Activated CD8-positive, alpha-beta memory T cell treated with anti-CD3 and anti-CD28 coated beads, Interleukin-2, amount 50 U/mL, for 24 hours (primary cell): ENCODE results near the gene CKS2.
"Not testable (repeated sequence)": the region's sequence is repeated elsewhere in the genome, so short reads cannot be mapped to it uniquely, and the experiment has no call there.

Experiments used
- DNase-seq: peaks from one replicate; pipeline ENCODE4 v3.0.0-alpha.2; 2020; ENCODE audit errors: extremely low read depth

The CKS2 gene

GRCh38 chr9:89311346-89312221 lies 589 bp downstream of the CKS2 start:
- DNase-seq: no peak

GRCh38 chr9:89312222-89312571 lies 1.2 kb downstream of the CKS2 start:
- no peak for DNase-seq

GRCh38 chr9:89313842-89314241 lies 2.8 kb downstream of the CKS2 start:
- DNase-seq: no peak

- DNase-seq: no peak
Observed at GRCh38 chr9:89314955-89315354, 4.0 kb downstream of the CKS2 start.

- no peak for DNase-seq
Observed at GRCh38 chr9:89315482-89315881, 4.5 kb downstream of the CKS2 start.

GRCh38 chr9:89317282-89317681 lies 6.3 kb downstream of the CKS2 start:
- DNase-seq: no peak

GRCh38 chr9:89318123-89319014 lies 7.4 kb downstream of the CKS2 start, which contains the start of gene SECISBP2:
TSS of gene SECISBP2 (plus strand) at chr9:89318500. CDS start at chr9:89318577, 77 bp downstream.
- DNase-seq: peak; percentile 83

GRCh38 chr9:89319015-89319905 lies 8.3 kb downstream of the CKS2 start:
- DNase-seq: no peak

- DNase-seq: no peak
Observed at GRCh38 chr9:89323390-89323789, 12.4 kb downstream of the CKS2 start.

GRCh38 chr9:89325733-89326132 lies 14.7 kb downstream of the CKS2 start:
- no peak for DNase-seq

GRCh38 chr9:89328064-89328463 lies 17.1 kb downstream of the CKS2 start:
- no peak for DNase-seq

- no peak for DNase-seq
Observed at GRCh38 chr9:89329917-89330316, 18.9 kb downstream of the CKS2 start.

GRCh38 chr9:89330513-89330912 lies 19.5 kb downstream of the CKS2 start:
- DNase-seq: no peak

- DNase-seq: no peak
Observed at GRCh38 chr9:89339807-89340206, 28.8 kb downstream of the CKS2 start.

- DNase-seq: no peak
Observed at GRCh38 chr9:89340332-89340731, 29.3 kb downstream of the CKS2 start.

GRCh38 chr9:89342213-89342612 lies 31.2 kb downstream of the CKS2 start:
- DNase-seq: no peak

GRCh38 chr9:89342948-89343347 lies 32.0 kb downstream of the CKS2 start:
- no peak for DNase-seq

GRCh38 chr9:89343812-89344211 lies 32.8 kb downstream of the CKS2 start:
- DNase-seq: not testable (repeated sequence)

- no peak for DNase-seq
Observed at GRCh38 chr9:89345476-89345875, 34.5 kb downstream of the CKS2 start.

- no peak for DNase-seq
Observed at GRCh38 chr9:89346696-89347095, 35.7 kb downstream of the CKS2 start.

GRCh38 chr9:89347651-89348050 lies 36.7 kb downstream of the CKS2 start:
- DNase-seq: no peak

GRCh38 chr9:89349607-89350006 lies 38.6 kb downstream of the CKS2 start:
- no peak for DNase-seq
